Glomerular visceral epithelial cell (primary cell): ENCODE data around the gene EMCN.

Source experiments
- DNase-seq: peaks from one replicate; pipeline ENCODE4 v3.0.0-alpha.2; 2016; ENCODE audit errors: extremely low spot score

The EMCN gene

DNA sequence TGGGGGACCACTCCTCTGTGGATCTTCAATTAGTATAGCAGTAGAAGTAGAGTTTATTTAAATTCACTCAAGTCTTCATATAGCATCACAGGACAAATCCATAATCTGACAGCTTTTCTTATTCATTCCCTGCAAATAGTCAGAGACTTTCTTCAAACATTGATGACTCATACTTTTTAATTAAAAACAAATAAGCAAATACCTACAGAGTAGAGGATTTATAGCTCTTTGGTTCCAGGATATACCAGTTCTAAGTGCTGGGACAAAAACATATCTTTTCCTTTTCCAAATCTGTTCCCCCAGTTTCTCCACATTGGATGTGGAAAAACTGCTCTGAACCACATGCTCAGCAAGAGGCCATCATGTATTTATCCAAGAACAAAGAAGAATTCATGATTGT is 24.1 kb downstream of the EMCN start:
- no peak for DNase-seq

GRCh38 chr4:100492129-100492528 is 25.7 kb downstream of the EMCN start:
- no peak for DNase-seq

- no peak for DNase-seq
Measured at GRCh38 chr4:100489305-100489704, 28.5 kb downstream of the EMCN start.

DNA sequence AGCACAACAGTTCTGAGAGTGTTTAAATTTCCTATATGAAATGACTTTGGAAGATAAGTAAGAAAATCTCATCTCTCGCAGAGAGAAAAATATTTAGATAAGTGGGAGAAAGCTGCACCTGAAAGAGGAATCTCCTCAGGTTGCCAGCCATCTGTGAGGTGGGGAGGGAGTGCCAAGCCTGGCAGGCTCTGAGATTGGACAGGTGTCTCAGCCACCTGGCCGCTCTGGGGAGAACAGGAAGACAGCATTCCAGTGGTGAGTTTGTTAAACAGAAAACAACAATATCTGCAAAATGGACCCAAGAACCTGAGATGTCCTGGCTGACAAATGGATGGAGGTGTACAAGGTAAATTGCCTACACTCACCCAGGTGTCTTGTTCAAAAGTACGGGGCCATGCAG is 31.3 kb downstream of the EMCN start:
- no peak for DNase-seq

DNA sequence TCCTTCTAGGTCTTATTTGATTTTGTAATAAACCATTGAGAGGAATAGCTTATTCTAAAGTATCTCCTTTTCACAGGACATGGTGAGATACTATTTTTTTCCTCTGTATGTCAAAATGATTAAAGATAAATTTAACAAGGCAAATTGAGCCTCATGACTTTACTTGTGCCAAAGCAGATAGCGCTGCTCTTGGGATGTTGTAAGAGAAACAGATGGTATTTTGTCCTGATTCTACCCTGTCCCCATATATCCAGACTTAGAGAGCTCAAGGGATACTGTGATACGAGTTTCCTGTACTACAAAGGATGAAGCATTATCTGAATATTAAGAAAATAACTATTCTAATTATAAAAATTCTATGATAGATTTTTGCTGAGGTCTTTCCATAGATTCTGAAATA is 34.0 kb downstream of the EMCN start:
- DNase-seq, result no peak

DNA sequence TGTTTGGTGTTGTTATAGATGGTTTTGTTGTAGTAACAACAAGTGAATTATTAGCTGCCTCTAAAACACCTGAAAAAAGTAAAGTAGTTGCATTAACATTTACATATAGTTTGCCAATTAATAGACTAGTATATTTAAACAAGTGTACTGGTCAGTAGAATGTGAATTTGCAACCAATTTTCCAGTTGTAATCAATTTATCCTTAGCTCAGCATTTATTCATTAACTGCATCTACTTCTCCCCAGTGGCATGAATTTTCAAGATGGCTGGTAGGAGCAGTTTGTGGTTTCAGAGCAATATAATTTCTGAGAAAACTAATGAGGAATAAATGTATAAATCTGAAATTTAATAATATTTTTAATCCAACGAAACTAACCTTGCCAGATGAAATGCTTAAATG is 37.9 kb downstream of the EMCN start:
- DNase-seq, result no peak

DNA sequence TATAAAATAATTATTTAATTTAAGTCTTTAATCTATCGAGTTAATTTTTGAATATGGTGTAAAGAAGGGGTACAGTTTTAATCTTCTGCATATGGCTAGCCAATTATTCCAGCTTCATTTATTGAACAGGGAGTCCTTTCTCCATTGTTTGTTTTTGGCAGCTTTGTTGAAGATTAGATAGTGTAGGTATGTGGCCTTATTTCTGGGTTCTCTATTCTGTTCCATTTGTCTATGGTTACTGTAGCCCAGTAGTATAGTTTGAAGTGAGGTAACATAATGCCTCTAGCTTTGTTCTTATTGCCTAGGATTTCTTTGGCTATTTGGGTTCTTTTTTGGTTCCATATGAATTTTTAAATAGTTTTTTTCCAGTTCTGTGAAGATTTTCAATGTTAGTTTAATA is 48.3 kb downstream of the EMCN start:
- DNase-seq, result no peak

GRCh38 chr4:100466501-100466900 is 51.3 kb downstream of the EMCN start:
- DNase-seq, result no peak

- DNase-seq, result peak; percentile 73
Measured at GRCh38 chr4:100461807-100462605, 55.8 kb downstream of the EMCN start.

- no peak for DNase-seq
Measured at GRCh38 chr4:100450449-100450848, 67.4 kb downstream of the EMCN start.

- DNase-seq, result no peak
Measured at GRCh38 chr4:100431416-100431815, 86.4 kb downstream of the EMCN start.

DNA sequence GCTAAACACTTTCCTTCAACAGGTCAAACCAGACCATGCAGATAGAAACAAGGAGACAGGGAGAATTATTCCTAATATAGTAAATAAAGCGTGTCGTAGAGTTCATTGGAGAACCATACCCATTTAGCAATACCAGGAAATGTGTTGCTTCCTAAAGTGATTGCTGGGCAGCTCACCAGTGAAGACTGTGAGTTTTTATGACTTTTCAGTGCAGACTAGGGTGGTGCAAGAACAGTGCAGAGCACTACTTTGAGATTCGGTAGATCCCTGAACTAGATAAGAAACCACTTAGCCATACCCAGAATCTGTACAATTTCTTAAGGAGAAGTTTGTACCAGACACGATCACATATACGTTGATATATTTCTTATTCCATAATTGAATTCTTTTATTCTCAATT is 87.4 kb downstream of the EMCN start:
- DNase-seq, result no peak

DNA sequence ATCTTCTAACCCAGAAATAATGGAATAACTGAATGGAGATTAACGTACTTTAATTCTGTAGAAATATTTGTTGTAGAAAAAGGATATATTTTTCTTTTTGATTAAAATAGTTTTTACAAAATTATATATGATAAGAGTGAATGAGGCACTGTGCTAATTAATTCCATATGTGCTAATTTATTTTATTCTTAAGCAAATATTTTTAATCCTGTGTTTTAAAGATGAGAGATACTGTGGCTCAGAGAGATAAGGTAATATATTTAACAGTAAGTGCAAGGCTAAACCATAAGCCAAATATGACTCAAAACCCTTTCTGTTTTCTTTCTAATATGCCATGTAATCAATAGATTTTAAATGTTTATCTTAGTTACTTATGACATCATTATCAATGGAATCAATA is 88.2 kb downstream of the EMCN start:
- no peak for DNase-seq

- peak; percentile 66 for DNase-seq
Measured at GRCh38 chr4:100428051-100428450, 89.8 kb downstream of the EMCN start.

DNA sequence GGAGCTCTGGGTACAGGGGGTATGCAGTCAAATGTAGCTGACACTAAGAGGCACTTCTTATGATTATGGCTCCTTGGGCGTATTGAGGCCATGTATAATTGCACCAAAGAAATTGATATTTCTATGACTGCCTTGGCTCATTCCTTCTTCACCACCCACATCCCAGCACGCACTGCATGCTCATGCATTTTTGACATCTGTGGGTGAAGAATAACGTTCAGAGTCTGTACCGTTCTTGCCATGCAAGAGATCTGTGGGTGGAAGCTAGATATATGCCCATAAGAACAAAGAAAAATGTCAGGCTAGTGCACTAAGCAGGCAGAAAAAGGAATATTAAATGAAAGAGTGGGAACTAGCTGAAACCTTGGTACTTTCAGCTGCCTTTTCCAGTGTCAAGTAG is 93.4 kb downstream of the EMCN start:
- no peak for DNase-seq

DNA sequence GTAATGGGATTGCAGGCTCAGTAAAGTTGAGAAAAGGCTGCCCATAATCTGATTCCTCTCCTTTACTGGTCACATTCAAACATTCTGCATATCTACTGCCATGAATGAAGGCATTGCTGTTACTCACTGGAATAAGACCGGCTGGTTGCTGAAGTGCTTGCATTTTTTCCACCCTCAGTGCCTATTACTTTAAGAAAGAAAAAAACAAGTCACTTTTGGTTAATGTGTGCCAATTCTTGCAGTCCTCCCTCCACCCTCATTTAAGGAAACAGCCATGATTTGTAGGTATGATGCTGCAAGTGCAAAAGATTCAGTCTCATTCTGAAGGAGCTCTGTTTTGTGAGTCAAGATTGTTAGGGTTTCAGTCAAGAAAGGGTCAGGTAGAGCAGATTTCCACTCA is 94.9 kb downstream of the EMCN start:
- DNase-seq, result peak; percentile 8

DNA sequence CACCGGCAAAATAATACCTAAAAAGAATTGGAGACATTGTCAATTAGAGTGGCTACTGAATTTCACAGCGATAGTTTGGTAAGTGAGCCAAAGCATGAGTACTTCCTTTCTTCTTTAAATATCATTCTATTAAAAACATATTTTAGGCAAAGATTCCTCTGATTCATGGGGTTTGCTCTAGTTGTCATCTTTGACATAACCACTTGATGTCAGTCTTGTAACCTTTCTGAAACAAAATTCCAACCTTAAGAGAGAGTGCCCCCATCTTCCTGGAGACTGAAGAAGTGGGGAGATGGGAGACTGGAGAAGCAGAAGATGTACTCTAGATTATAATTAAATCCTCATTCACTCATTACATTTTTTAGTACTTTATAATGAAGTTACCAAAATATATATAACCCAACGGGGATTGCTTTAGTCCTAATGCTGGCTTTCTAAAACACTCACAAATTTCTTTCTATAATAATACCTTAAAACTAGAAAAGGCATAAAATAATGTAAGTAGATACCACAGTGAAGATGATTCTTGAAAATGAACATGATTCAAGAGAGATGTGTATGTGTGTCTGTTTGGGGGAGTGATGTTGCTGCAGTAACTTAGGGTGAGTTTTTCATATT is 96.4 kb downstream of the EMCN start:
- peak; percentile 32 for DNase-seq

- no peak for DNase-seq
Measured at GRCh38 chr4:100420571-100420970, 97.3 kb downstream of the EMCN start.

- no peak for DNase-seq
Measured at GRCh38 chr4:100417565-100417964, 100.3 kb downstream of the EMCN start.

GRCh38 chr4:100414016-100414790 is 103.6 kb downstream of the EMCN start:
- no peak for DNase-seq

DNA sequence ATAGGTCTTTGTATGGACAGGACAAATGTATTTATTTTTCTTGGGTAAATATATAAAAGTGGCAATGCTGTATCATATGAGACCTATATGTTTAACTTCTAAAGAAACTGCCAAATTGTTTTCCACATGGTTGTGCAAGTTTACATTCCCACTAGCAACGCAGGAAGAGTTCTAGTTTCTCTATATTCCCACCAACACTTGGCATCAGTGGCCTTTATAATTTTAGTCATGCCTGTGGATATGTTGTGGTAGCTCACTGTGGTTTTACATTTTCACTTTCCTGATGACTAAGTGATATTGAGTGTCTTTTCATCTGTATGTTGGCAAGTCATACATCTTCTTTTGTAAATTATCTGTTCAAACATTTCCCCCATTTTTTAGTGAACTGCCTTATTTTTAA is 126.0 kb downstream of the EMCN start:
- peak; percentile 61 for DNase-seq

DNA sequence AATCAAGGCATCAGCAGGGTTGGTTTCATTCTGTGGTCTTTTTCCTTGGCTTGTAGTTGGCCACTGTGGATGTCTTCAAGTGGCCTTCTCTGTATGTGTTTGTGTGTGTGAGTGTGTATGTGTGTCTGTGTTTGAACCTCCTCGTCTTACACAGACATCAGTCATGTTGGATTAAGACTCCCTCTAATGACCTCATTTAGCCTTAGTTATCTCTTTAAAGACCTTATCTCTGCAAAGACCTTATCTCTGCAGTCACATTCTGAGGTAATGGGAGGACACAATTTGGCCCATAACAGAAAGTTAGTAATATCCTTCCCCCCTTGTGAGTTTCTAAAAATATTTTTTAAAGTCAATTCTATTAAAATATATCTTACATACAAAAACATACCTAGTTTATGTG is 126.7 kb downstream of the EMCN start:
- no peak for DNase-seq

- no peak for DNase-seq
Measured at GRCh38 chr4:100386270-100386669, 131.6 kb downstream of the EMCN start.
